ENCODE data around the gene DPY30. TPM values are rescaled to one million over a fixed set of nuclear protein-coding genes. Genes with fewer than 3 reads are reported as not detected.

The DPY30 gene
- polyA plus RNA-seq, 1 donor (not counting 4 experiments of a cell fraction or from before 2014, with no cell fraction given) = 117 TPM

DNA sequence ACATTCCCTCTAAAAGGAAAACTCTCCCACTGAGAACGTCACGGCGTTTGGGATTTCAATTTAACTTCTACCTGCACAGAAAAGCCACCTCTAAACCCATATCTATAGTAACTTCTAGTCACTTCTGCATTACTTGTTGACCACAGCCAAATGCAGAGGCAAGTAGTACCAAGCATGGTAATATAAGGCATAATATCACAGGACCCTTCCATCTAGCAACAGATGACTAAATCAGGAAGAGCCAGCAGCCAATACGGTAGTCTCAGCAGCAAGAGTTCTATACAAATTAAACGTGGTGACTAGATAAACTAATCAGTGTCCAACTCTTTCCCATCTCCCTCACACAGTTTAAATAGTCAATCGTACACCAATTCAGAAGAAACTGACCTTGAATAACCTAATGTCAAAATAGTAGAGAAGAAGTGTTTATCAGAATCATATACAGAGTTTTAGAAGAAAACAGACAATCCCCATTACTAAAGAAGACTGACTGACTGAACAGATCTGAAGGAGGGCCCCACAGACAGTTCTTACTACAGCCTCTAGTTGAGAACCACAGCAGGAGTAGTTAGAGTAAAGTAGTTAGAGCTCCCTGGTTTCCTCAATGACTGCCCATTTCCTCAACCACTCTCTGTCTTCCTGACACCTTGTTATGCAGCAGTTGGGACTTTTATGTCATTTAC is 58.8 kb downstream of the DPY30 start:
- DNase-seq (ENCODE audit: low read depth, low spot score) (no peak), FAIRE-seq (peak; percentile 43)
- no peaks in the 10 kb centered on the region for H3K27me3 ChIP-seq (ENCODE audit: control insufficient read depth, extremely low read depth, insufficient read depth, low read length)
- H3K79me2 ChIP-seq (ENCODE audit: control insufficient read depth, insufficient read depth, low read length) = peaks cover 98% of the 10 kb centered on the region
- no peak for TF ChIP-seq EZH2 (IDR thresholded peaks at IDR 0.05; ENCODE audit: low read length)
- TF ChIP-seq, protein P1, sequence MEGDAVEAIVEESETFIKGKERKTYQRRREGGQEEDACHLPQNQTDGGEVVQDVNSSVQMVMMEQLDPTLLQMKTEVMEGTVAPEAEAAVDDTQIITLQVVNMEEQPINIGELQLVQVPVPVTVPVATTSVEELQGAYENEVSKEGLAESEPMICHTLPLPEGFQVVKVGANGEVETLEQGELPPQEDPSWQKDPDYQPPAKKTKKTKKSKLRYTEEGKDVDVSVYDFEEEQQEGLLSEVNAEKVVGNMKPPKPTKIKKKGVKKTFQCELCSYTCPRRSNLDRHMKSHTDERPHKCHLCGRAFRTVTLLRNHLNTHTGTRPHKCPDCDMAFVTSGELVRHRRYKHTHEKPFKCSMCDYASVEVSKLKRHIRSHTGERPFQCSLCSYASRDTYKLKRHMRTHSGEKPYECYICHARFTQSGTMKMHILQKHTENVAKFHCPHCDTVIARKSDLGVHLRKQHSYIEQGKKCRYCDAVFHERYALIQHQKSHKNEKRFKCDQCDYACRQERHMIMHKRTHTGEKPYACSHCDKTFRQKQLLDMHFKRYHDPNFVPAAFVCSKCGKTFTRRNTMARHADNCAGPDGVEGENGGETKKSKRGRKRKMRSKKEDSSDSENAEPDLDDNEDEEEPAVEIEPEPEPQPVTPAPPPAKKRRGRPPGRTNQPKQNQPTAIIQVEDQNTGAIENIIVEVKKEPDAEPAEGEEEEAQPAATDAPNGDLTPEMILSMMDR (optimal IDR thresholded peaks at IDR 0.05 in 1 of 3, IDR thresholded peaks at IDR 0.05 in 1 of 3, conservative IDR thresholded peaks at IDR 0.05 in 1 of 3; ENCODE audit: extremely low read depth in 1 of 3, insufficient read depth in 2 of 3, low read length in 3 of 3) = peak in 1 of 3 experiments; percentile 7
- H3K9ac ChIP-seq (ENCODE audit: control insufficient read depth, extremely low read depth, insufficient read depth, low read length) = no peak overlapping the region
- H2AFZ ChIP-seq (ENCODE audit: control insufficient read depth, low read length) = no peak overlapping the region
- dilution Hi-C loops (cut with MboI; ENCODE audit: extremely low pct_ligation_motif_present, low sequenced_read_pairs) = no loop called here
- no peaks in the 10 kb centered on the region for H3K9me3 ChIP-seq (ENCODE audit: control insufficient read depth, low read depth, low read length)
- peaks cover 0 to 1% of the 10 kb centered on the region in 2 experiments for H3K36me3 ChIP-seq (ENCODE audit: control insufficient read depth in 2 of 2, extremely low read depth in 1 of 2, insufficient read depth in 2 of 2, low read length in 2 of 2)
- H3K4me3 ChIP-seq (ENCODE audit: control insufficient read depth in 2 of 3, extremely low read depth in 1 of 3, insufficient read depth in 2 of 3, low read depth in 1 of 3, low read length in 3 of 3) = no peak overlapping the region
- H3K27ac ChIP-seq (ENCODE audit: control insufficient read depth, insufficient read depth, low read length) = no peak overlapping the region
- no peaks in the 10 kb centered on the region for H3K9me1 ChIP-seq (ENCODE audit: control insufficient read depth, extremely low read depth, insufficient read depth, low read length)
- peaks cover 6% of the 10 kb centered on the region for H4K20me1 ChIP-seq (ENCODE audit: control insufficient read depth, extremely low read depth, insufficient read depth, low read length)
- H3K4me2 ChIP-seq (ENCODE audit: control insufficient read depth, extremely low read depth, insufficient read depth, low read depth, low read length) = no peak overlapping the region
- H3K4me1 ChIP-seq (ENCODE audit: control insufficient read depth, extremely low read depth, insufficient read depth, low read length) = no peaks in the 10 kb centered on the region

DNA sequence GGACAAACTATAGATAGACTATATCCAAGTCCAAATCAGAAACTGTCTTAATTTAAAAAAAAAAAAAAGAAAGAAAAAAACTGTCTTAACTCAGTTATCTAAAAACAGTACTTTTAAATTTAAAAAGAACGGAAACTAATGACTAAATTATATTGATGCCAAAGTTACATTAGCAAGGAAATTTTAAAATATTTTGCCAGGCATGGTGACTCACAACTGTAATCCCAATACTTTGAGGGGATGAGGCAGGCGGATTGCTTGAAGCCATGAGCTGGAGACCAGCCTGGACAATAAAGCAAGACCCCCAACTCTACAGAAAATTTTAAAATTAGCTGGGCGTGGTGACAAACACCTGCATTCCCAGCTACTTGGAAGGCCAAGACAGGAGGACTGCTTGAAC is 59.6 kb downstream of the DPY30 start:
- Histone ChIP-seq H3K4me3 (ENCODE audit: control insufficient read depth in 2 of 3, extremely low read depth in 1 of 3, insufficient read depth in 2 of 3, low read depth in 1 of 3, low read length in 3 of 3) (no peak overlapping the region), H4K20me1 (ENCODE audit: control insufficient read depth, extremely low read depth, insufficient read depth, low read length) (peaks cover 6% of the 10 kb centered on the region), H3K79me2 (ENCODE audit: control insufficient read depth, insufficient read depth, low read length) (peaks cover 98% of the 10 kb centered on the region), H3K27me3 (ENCODE audit: control insufficient read depth, extremely low read depth, insufficient read depth, low read length) (no peaks in the 10 kb centered on the region), H3K27ac (ENCODE audit: control insufficient read depth, insufficient read depth, low read length) (no peak overlapping the region), H3K9me1 (ENCODE audit: control insufficient read depth, extremely low read depth, insufficient read depth, low read length) (no peaks in the 10 kb centered on the region), H2AFZ (ENCODE audit: control insufficient read depth, low read length) (no peak overlapping the region), H3K4me2 (ENCODE audit: control insufficient read depth, extremely low read depth, insufficient read depth, low read depth, low read length) (no peak overlapping the region), H3K9ac (ENCODE audit: control insufficient read depth, extremely low read depth, insufficient read depth, low read length) (no peak overlapping the region), H3K36me3 (ENCODE audit: control insufficient read depth in 2 of 2, extremely low read depth in 1 of 2, insufficient read depth in 2 of 2, low read length in 2 of 2) (peaks cover 0 to 1% of the 10 kb centered on the region in 2 experiments), H3K9me3 (ENCODE audit: control insufficient read depth, low read depth, low read length) (no peaks in the 10 kb centered on the region), H3K4me1 (ENCODE audit: control insufficient read depth, extremely low read depth, insufficient read depth, low read length) (no peaks in the 10 kb centered on the region)
- TF ChIP-seq, protein P1 (optimal IDR thresholded peaks at IDR 0.05 in 1 of 3, IDR thresholded peaks at IDR 0.05 in 1 of 3, conservative IDR thresholded peaks at IDR 0.05 in 1 of 3; ENCODE audit: extremely low read depth in 1 of 3, insufficient read depth in 2 of 3, low read length in 3 of 3) = no peak
- no peak for DNase-seq (ENCODE audit: low read depth, low spot score)
- FAIRE-seq = no peak
- dilution Hi-C loops (cut with MboI; ENCODE audit: extremely low pct_ligation_motif_present, low sequenced_read_pairs) = no loop called here
